ENCODE results near the gene FOXJ3.

Gene FOXJ3

GRCh38 chr1:42163536-42164503 is 171.2 kb downstream of the FOXJ3 start:
- DNase-seq = no peak

GRCh38 chr1:42163114-42163513 is 171.9 kb downstream of the FOXJ3 start:
- no peak for DNase-seq

GRCh38 chr1:42162181-42162580 is 172.9 kb downstream of the FOXJ3 start:
- no peak for DNase-seq

DNA sequence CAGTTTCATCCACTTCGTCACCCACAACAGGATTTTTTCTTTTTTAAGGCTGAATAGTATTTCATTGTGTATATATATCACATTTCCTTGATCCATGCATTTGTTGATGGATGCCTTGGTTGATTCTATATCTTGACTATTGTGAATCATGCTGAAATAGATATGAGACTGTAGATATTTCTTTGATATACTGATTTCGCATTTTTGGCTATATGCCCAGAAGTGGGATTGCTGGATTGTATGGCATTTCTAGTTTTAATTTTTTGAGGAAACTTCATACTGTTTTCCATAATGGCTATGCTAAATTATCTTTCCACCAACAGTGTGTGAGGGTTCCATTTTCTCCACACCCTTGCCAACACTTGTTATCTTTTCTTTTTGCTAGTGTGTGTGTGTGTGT is 176.8 kb downstream of the FOXJ3 start:
- DNase-seq = no peak

GRCh38 chr1:42157667-42158066 is 177.4 kb downstream of the FOXJ3 start:
- DNase-seq = no peak

DNA sequence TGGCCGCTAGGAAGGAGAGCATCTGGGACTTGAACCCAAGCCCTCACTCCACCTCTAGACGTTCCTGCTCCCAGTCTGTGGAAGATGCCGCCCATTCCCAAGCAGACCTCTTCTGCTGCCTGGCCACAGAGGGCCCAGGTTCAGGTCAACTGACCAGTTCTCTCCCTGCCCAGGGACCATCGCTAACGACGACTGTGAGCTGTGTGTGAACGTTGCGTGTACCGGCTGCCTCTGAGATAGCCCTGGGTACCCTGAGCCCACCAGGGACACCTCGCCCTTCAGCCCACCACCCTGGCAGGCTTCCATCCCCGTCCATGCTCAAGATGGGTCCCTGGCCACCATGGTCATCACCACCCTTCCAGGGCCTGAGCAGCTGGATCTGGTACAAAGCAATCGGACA is 179.7 kb downstream of the FOXJ3 start:
- no peak for DNase-seq

DNA sequence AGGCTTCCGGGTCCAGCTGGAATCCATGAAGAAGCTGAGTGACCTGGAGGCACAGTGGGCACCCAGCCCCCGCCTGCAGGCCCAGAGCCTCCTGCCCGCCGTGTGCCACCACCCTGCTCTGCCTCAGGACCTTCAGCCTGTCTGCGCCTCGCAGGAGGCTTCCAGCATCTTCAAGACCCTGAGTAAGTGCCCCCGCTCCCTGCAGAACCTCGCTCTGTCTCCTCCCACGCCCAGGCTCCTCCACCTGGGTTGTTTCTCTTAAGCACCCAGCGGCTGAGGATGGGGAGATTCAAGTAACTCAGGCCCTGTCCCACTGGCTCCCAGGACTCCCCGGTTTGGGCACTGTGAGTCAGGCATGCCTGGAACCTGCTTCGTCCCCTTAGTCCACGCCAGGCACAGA is 180.3 kb downstream of the FOXJ3 start:
- DNase-seq = no peak

DNA sequence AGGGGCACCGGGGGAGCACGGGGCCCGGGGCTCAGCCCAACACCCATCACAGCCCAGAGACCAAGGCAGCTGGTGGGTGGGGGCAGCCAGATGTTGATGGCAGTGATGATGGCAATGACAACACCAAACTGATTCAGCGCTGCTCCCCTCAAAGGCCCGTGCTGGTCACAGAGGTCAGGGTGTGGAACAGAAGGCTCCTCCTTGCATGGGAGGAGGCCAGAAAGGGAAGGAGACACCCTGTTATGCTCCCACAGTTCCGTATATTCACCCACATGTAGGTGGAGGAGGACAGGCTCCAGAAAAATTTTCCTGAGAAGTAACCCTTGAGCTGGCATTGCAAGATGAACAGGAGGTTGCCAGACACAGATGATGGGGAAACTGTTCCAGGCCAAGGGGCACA is 181.4 kb downstream of the FOXJ3 start:
- no peak for DNase-seq

- no peak for DNase-seq
These were observed 182.0 kb downstream of the FOXJ3 start, which contains the start of gene GUCA2B for GRCh38 chr1:42152907-42153600. Gene GUCA2B, plus strand, starts transcription at chr1:42153410. Its CDS starts 41 bp downstream, at chr1:42153451.

- no peak for DNase-seq
These were observed 182.9 kb downstream of the FOXJ3 start for GRCh38 chr1:42152119-42152518.

DNA sequence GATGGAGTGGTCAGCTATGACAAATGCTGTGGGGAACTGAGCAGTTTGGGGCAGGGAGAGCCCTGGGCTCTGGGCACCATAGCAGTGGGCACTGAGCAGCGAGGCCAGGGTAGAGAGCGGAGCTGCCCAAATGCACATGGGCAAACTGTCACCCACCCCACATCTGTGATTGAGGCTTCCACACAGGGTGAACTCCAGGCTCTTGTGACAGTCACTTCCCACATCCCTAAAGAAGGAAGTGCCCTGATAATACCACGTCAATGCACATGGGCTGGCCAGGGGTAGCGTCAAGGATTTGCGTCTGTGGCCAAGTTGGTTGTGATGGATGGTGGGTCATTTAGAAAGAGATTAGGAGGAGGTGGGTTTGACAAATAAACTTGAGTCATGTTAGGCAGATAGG is 184.4 kb downstream of the FOXJ3 start:
- no peak for DNase-seq

GRCh38 chr1:42148166-42148565 is 186.9 kb downstream of the FOXJ3 start:
- DNase-seq = no peak

GRCh38 chr1:42146626-42147320 is 188.3 kb downstream of the FOXJ3 start:
- DNase-seq = peak; percentile 65

DNA sequence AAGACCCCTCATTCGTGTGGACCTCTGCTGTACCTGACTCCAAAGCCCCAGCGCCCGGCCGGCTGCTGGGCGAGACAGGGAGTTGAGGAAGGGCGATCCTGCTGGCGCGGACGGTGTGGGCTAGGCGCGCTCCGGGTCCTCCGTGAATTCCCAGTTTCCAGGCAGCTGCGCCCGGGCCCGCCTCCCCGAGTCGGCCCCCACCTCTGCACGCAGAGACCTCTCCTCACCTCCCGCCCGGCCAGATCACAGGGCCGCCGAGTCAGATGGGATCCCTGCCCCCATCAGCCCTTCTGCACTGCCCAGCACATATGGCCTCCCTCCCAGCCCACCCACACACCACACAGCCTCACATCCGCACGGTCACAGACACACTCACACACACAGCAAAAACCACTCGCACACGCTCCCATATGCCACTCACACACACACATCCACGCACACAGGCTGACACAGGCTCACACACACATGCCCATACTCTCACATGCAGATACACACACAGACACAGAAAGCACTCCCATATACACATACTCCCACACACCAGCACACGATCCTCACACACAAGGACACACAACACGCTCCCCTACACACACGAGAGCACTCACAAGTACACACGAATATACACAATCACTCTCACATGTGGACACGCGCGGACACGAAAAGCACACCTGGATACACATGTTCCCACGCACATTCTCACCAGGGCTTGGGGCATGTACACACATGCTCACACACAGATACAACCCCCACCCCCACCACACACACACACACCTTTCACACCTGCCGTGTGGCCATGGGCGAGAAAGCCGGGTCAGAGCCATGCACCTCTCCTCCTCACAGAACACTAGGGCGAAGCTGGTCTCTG is 189.0 kb downstream of the FOXJ3 start:
- DNase-seq = no peak

- DNase-seq = no peak
These were observed 189.7 kb downstream of the FOXJ3 start for GRCh38 chr1:42145389-42145716.

- no peak for DNase-seq
These were observed 190.2 kb downstream of the FOXJ3 start for GRCh38 chr1:42144711-42145388.

- DNase-seq = no peak
These were observed 190.9 kb downstream of the FOXJ3 start for GRCh38 chr1:42143896-42144710.

DNA sequence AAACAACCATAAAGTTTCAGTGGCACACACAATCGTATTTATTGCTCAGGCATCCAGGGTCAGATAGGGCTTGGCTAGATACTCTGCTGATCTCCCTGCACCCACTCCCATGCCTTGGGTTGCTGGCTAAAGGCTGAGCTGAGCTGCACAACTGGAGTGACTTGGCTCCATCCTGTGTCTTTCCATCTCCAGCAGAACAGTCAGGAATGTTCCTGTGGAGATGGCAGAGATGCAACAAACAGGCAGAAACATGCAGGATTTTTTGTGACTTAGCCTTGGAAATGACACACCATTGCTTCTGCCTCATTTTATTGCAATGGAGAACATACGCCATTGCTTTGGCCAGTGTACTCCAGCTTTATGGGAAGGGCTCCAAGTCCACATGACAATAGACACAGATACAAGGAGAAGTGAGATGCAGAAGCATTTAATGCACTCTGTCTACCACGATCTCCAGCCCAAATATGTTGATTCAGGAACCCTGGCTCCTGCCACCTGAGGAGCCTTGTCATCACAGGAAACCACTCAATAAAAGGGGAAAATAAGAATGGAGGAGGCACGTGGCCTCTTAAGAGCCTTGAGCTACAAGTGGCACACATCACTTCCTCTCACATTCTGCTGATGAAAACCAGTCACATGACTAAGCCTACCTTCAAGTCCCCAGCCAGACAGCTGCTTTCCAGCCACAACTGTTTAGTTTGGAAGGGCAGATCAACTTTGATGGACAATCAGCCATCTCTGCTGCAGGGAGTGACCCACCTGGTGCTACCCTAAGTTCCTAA is 191.9 kb downstream of the FOXJ3 start:
- DNase-seq = no peak

DNA sequence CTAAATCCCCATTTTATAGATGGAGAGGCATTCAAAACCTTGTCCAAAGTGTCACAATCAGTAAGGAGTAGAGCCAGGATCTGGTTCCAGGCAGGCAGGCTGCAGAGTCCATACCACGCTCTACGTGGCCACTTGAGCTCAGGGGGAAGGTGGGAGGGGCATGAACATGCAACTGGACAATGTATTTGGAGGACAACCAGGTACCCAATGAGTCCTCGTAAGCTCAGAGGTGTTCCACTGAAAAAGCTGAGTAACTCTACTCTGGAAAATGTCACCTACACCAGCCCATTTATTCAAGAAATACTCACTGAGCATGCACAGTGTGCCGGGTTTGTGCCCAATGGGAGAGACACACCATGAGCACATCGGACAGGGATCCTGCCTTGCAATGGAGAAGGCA is 193.1 kb downstream of the FOXJ3 start:
- DNase-seq = no peak

- no peak for DNase-seq
These were observed 194.8 kb downstream of the FOXJ3 start for GRCh38 chr1:42140191-42140590.
